Measurements from ENCODE around the gene IL20.

DNA sequence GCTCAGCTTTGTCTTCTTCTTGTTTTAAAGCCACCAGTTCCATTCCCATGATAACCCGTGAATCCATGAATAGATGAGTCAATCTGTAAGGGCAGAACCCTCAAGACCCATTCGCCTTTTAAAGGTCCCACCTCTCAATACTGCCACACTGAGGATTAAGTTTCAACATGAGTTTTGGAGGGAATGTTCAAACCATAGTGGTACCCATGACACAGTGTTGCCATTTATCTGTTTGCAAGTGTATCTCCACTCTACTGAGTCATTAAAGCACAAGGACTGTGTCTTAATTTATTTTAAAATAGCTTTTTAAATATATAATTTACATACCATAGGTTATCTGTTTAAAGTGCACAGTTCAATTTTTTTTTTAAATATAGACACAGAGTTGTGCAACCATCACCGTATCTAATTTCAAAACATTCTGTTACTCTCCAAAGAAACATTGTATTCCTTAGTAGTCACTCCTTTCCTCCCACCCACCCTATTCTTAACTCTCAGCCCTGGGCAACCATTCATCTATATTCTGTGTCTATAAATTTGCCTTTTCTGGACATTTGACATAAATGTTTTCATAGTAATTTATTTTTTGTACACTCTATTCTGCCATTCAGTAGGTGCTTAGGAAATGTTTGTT, 27.0 kb downstream of the IL20 start:
- TF ChIP-seq TAF1 (IDR thresholded peaks at IDR 0.05; ENCODE audit: low read depth, low read length) (no peak), POLR2A (IDR thresholded peaks at IDR 0.05; ENCODE audit: low read depth, low read length) (no peak), POLR2AphosphoS5 (IDR thresholded peaks at IDR 0.05; ENCODE audit: low read depth, low read length) (no peak), PAX5 (IDR thresholded peaks at IDR 0.05; ENCODE audit: insufficient read depth, low read length, severe bottlenecking) (no peak), POU2F2 (IDR thresholded peaks at IDR 0.05; ENCODE audit: low read depth, low read length) (no peak), SPI1 (IDR thresholded peaks at IDR 0.05; ENCODE audit: low read depth, low read length) (no peak)

All from GM12891 (cell line).